GM12878 (cell line): ENCODE data around the gene PSMD12. TPM values are rescaled to one million over a fixed set of nuclear protein-coding genes. Genes with fewer than 3 reads are reported as not detected.
A peak's percentile ranks its signal among the peaks of the same experiment; 100 is the strongest.

Experiments used
- ATAC-seq: fragments of 200-7000 bp; cut with Tn5 transposase; 3 replicates; pipeline ENCODE4 v1.9.1; 2020; ENCODE audit warnings: mild to moderate bottlenecking, moderate library complexity
- BruUV-seq: library from RNA; stranded (reverse); fragments of 400-500 nt; replicated peaks from 2 replicates; lab custom pipeline; 2021; lab: Mats Ljungman, UMichigan
- CTCF ChIA-PET: fragments of 300-600 bp; sonication (Branson Sonifier 250); formaldehyde crosslinking; extraction: SDS; loops from one replicate; lab custom pipeline; 2021; ENCODE audit warnings: inconsistent platforms; lab: Yijun Ruan, JAX
- POLR2A ChIA-PET: fragments of 350-600 bp; formaldehyde crosslinking; extraction: SDS; loops from one replicate; lab custom pipeline; 2021; ENCODE audit warnings: inconsistent platforms; lab: Charles Lee
- RAD21 ChIA-PET: fragments of 300-600 bp; sonication (Branson Sonifier 250); formaldehyde crosslinking; loops from one replicate; lab custom pipeline; 2023; ENCODE audit warnings: antibody characterized with exemption; ENCODE audit not compliant: unreplicated experiment; lab: Charles Lee
- SMC1A ChIA-PET: fragments of 300-600 bp; sonication (Branson Sonifier 250); formaldehyde crosslinking; loops from one replicate; lab custom pipeline; 2023; ENCODE audit not compliant: unreplicated experiment, uncharacterized antibody; lab: Charles Lee
- DNase-seq: peaks from one replicate; pipeline ENCODE4 v3.0.0-alpha.2; 2011; ENCODE audit warnings: low read depth, low spot score
- FAIRE-seq: peaks from 3 replicates; lab custom pipeline; 2011; peaks lifted over from hg19 to GRCh38; lab: Jason Lieb, UNC
- H2AFZ ChIP-seq: 2 replicates; pipeline ENCODE4 v1.6.0; 2011; ENCODE audit warnings: low read depth, low read length, control low read depth; ENCODE audit not compliant: control insufficient read depth
- H3K27ac ChIP-seq: 2 replicates; pipeline ENCODE4 v1.5.1; 2011; ENCODE audit warnings: control low read depth; ENCODE audit not compliant: control insufficient read depth, insufficient read depth
- H3K27me3 ChIP-seq, 2 experiments: replicated peaks in 1 of 2; 2 replicates each; pipeline versions ENCODE4 v1.6.0 to v1.6.1; 2011; ENCODE audit warnings: low read length in 1 of 2; ENCODE audit not compliant: control insufficient read depth in 2 of 2, insufficient read depth in 2 of 2
- H3K36me3 ChIP-seq, 2 experiments: 2 replicates each; pipeline ENCODE4 v1.5.1; 2011; ENCODE audit warnings: low read length in 1 of 2; ENCODE audit not compliant: control insufficient read depth in 2 of 2, insufficient read depth in 2 of 2
- H3K4me1 ChIP-seq: 2 replicates; pipeline ENCODE4 v1.6.1; 2011; ENCODE audit warnings: mild to moderate bottlenecking, low read length, moderate library complexity, mixed read lengths; ENCODE audit not compliant: control insufficient read depth, insufficient read depth
- H3K4me2 ChIP-seq: 2 replicates; pipeline ENCODE4 v1.6.0; 2011; ENCODE audit warnings: control low read depth; ENCODE audit not compliant: control insufficient read depth, insufficient read depth
- H3K4me3 ChIP-seq: fragments of 200-600 bp; sonication (generic); 2 replicates; pipeline ENCODE4 v1.5.1; 2016
- H3K79me2 ChIP-seq: 2 replicates; pipeline ENCODE4 v1.6.0; 2011; ENCODE audit warnings: low read length; ENCODE audit not compliant: control insufficient read depth, insufficient read depth
- H3K9ac ChIP-seq: 2 replicates; pipeline ENCODE4 v1.8.0; 2011; ENCODE audit warnings: low read length, control low read depth, mixed read lengths; ENCODE audit not compliant: control insufficient read depth, insufficient read depth
- H3K9me3 ChIP-seq: replicated peaks from 3 replicates; pipeline ENCODE4 v1.5.1; 2011; ENCODE audit warnings: mild to moderate bottlenecking, low read length; ENCODE audit not compliant: control insufficient read depth, insufficient read depth
- H4K20me1 ChIP-seq: 2 replicates; pipeline ENCODE4 v1.6.0; 2011; ENCODE audit not compliant: control insufficient read depth, insufficient read depth
- CBFB ChIP-seq: IDR thresholded peaks from 2 replicates; pipeline ENCODE4 v1.6.1; 2016; ENCODE audit warnings: antibody characterized with exemption, low read depth
- FOS ChIP-seq: IDR thresholded peaks from 3 replicates; pipeline ENCODE4 v1.6.1; 2011; ENCODE audit warnings: borderline replicate concordance; ENCODE audit not compliant: insufficient read length; ENCODE audit errors: extremely low read depth
- HDAC2 ChIP-seq: fragments of 200-600 bp; sonication (generic); IDR thresholded peaks from 2 replicates; pipeline ENCODE4 v1.6.1; 2017
- KLF5 ChIP-seq: fragments of 450-650 bp; IDR thresholded peaks from 2 replicates; pipeline ENCODE4 v1.6.1; 2014; ENCODE audit warnings: mild to moderate bottlenecking; ENCODE audit not compliant: partially characterized antibody
- NFXL1 ChIP-seq: fragments of 450-650 bp; IDR thresholded peaks from 2 replicates; pipeline ENCODE4 v1.6.1; 2017; ENCODE audit warnings: antibody characterized with exemption, mild to moderate bottlenecking, borderline replicate concordance
- RAD51 ChIP-seq: fragments of 450-650 bp; IDR thresholded peaks from 2 replicates; pipeline ENCODE4 v1.6.1; 2016; ENCODE audit warnings: moderate library complexity, mild to moderate bottlenecking, inconsistent platforms
- SMARCA5 ChIP-seq: fragments of 450-650 bp; IDR thresholded peaks from 2 replicates; pipeline ENCODE4 v1.6.1; 2017; ENCODE audit warnings: mild to moderate bottlenecking
- ZNF384 ChIP-seq: IDR thresholded peaks from 2 replicates; pipeline ENCODE4 v1.6.1; 2012; ENCODE audit warnings: low read depth, mild to moderate bottlenecking, low read length, improper control_type of control experiment, borderline replicate concordance
- ZNF687 ChIP-seq: fragments of 450-650 bp; IDR thresholded peaks from 2 replicates; pipeline ENCODE4 v1.6.1; 2017; ENCODE audit warnings: mild to moderate bottlenecking, moderate library complexity
- ZSCAN29 ChIP-seq: fragments of 450-650 bp; IDR thresholded peaks from 2 replicates; pipeline ENCODE4 v1.6.1; 2017; ENCODE audit warnings: mild to moderate bottlenecking, moderate library complexity
- WGBS: methylation state at CpG from one replicate; pipeline ENCODE4 v1.1.6; 2016; ENCODE audit warnings: low lambda C conversion rate; ENCODE audit not compliant: insufficient replicate concordance, insufficient coverage; ENCODE audit errors: missing lambda C conversion rate; 5-methylcytosine and 5-hydroxymethylcytosine counted together
- in situ Hi-C: fragments of 300-500 bp; cut with MboI; formaldehyde crosslinking; loops from 9 replicates; pipeline ENCODE4 v1.14.3; 2018; ENCODE audit warnings: mixed read lengths
- intact Hi-C: fragments of 100-400 bp; cut with micrococcal nuclease; formaldehyde crosslinking; loops from one replicate; pipeline ENCODE4 v1.14.2; 2022; ENCODE audit not compliant: unreplicated experiment
- polyA plus RNA-seq, 11 experiments: library from polyadenylated mRNA; depleted of rRNA in 4 of 11; unstranded in 6 of 11; stranded (reverse) in 5 of 11; fragments of >200 nt; fragmentation: Nextera tagmentation in 4 of 11; fragmentation: Illumina TruSeq in 1 of 11; extraction: Ambion mirVana in 4 of 11; extraction: Trizol in 1 of 11; gene quantifications; 1 replicate in 1 of 11; 2 replicates in 10 of 11; pipeline versions ENCODE4 v1.2.1 to v1.2.3, GENCODE V29; 2011 to 2016; ENCODE audit warnings: inconsistent platforms in 2 of 11, missing spikeins in 2 of 11, low read depth in 1 of 11
- total RNA-seq, 4 experiments: library from RNA; depleted of rRNA in 3 of 4; stranded (reverse); fragments of >200 nt in 3 of 4; fragmentation: Illumina TruSeq in 1 of 4; extraction: Trizol in 1 of 4; gene quantifications; 2 replicates each; pipeline versions ENCODE4 v1.2.1 to v1.2.3, GENCODE V29; 2013 to 2021

Gene PSMD12
- total and polyA plus RNA-seq, 10 of the 15 experiments (the other 5 are each of a cell fraction or from before 2014, with no cell fraction given), result 19.8 to 149 (median 47.5) TPM

- no peak for TF ChIP-seq SMARCA5
- TF ChIP-seq ZNF687, result no peak
- TF ChIP-seq ZSCAN29, result no peak
- no peak for TF ChIP-seq ZNF384
- no peak for TF ChIP-seq CBFB
- no peak for TF ChIP-seq NFXL1
- TF ChIP-seq HDAC2, result no peak
- TF ChIP-seq KLF5, result no peak
- no peak for TF ChIP-seq RAD51
- no peak for TF ChIP-seq FOS
- no TSS peak for BruUV-seq
- H3K4me2 ChIP-seq, result peak overlapping the region; percentile 71
- 84% methylated on average over 1 of the region's 1 CpG for WGBS
- in situ Hi-C loops, result loop anchor here (10.0 kb wide), 1 partner anchor 83 kb away; no protein-coding TSS in a partner anchor
- no peaks in the 10 kb centered on the region for H4K20me1 ChIP-seq
- POLR2A ChIA-PET, result interaction anchor here (0.7 kb wide), 2 partner anchors 93 to 340 kb away, joined by 3 to 4 read pairs; no protein-coding TSS in a partner anchor
- H3K9ac ChIP-seq, result no peak overlapping the region
- peaks cover 0 to 5% of the 10 kb centered on the region in 2 experiments; a peak in 2 of 4 replicates for H3K36me3 ChIP-seq
- intact Hi-C loops, result no loop called here
- peaks cover 77% of the 10 kb centered on the region for H3K79me2 ChIP-seq
- DNase-seq (no peak), ATAC-seq (no peak), FAIRE-seq (no peak)
- no peaks in the 10 kb centered on the region for H3K27me3 ChIP-seq
- CTCF ChIA-PET, result interaction anchor here (0.7 to 19.8 kb wide), 4 partner anchors 95 to 247 kb away, joined by 3 to 291 read pairs (median 4); no protein-coding TSS in a partner anchor
- SMC1A ChIA-PET, result interaction anchor here (0.8 to 6.2 kb wide), 5 partner anchors 74 to 224 kb away, joined by 3 to 100 read pairs (median 3); no protein-coding TSS in a partner anchor
- RAD21 ChIA-PET, result interaction anchor here (1.0 to 1.8 kb wide), 3 partner anchors 94 to 335 kb away, joined by 3 to 6 read pairs (median 6); partner anchors contain the start of gene NOL11
- H3K4me1 ChIP-seq, result no peaks in the 10 kb centered on the region; the same call in 1 of the 2 replicates
- peak overlapping the region; percentile 1; the same call in 1 of the 2 replicates for H3K4me3 ChIP-seq
- no peak overlapping the region for H3K27ac ChIP-seq
- H3K9me3 ChIP-seq, result no peaks in the 10 kb centered on the region; the same call in 2 of the 3 replicates
- H2AFZ ChIP-seq, result no peak overlapping the region; the same call in 1 of the 2 replicates
Observed at GRCh38 chr17:67381929-67382257, 15.5 kb upstream of the PSMD12 start.
